Panc1 (cell line): ENCODE data around the gene STMP1. TPM values are rescaled to one million over a fixed set of nuclear protein-coding genes. Genes with fewer than 3 reads are reported as not detected.
A peak's percentile ranks its signal among the peaks of the same experiment; 100 is the strongest.

Source experiments
- ATAC-seq: fragments of 200-7000 bp; cut with Tn5 transposase; 2 replicates; pipeline ENCODE4 v1.9.1; 2020; ENCODE audit warnings: mild to moderate bottlenecking, moderate library complexity
- BruUV-seq: library from RNA; stranded (reverse); fragments of 400-500 nt; replicated peaks from 2 replicates; lab custom pipeline; 2021; lab: Mats Ljungman, UMichigan
- CTCF ChIA-PET: fragments of 300-600 bp; sonication (Branson Sonifier 250); formaldehyde crosslinking; loops from one replicate; lab custom pipeline; 2022; ENCODE audit warnings: antibody characterized with exemption; lab: Charles Lee
- POLR2A ChIA-PET: fragments of 300-600 bp; sonication (Branson Sonifier 250); formaldehyde crosslinking; loops from one replicate; lab custom pipeline; 2022; ENCODE audit warnings: antibody characterized with exemption; lab: Charles Lee
- DNase-seq: peaks from one replicate; pipeline ENCODE4 v3.0.0-alpha.2; 2010; ENCODE audit warnings: low read depth, low spot score
- H3K27ac ChIP-seq: 2 replicates; pipeline ENCODE4 v1.5.1; 2011; ENCODE audit warnings: mild to moderate bottlenecking, low read length, inconsistent platforms
- H3K27me3 ChIP-seq: fragments of 200-500 bp; sonication (Bioruptor generic); 2 replicates; pipeline ENCODE4 v1.6.0; 2014; ENCODE audit warnings: low read length, inconsistent platforms; ENCODE audit not compliant: control insufficient read depth, insufficient read depth
- H3K36me3 ChIP-seq: fragments of 200-500 bp; sonication (Bioruptor generic); 2 replicates; pipeline ENCODE4 v1.5.1; 2014; ENCODE audit warnings: inconsistent platforms, mild to moderate bottlenecking, low read length, moderate library complexity; ENCODE audit not compliant: control insufficient read depth, insufficient read depth
- H3K4me1 ChIP-seq: 2 replicates; pipeline ENCODE4 v1.5.1; 2011; ENCODE audit warnings: inconsistent platforms, mild to moderate bottlenecking, low read length, moderate library complexity; ENCODE audit not compliant: control insufficient read depth, insufficient read depth
- H3K4me3 ChIP-seq, 2 experiments: 2 replicates each; pipeline ENCODE4 v1.5.1; 2011 to 2012; ENCODE audit warnings: low read depth in 2 of 2, low read length in 2 of 2, mild to moderate bottlenecking in 2 of 2, inconsistent platforms in 1 of 2, moderate library complexity in 1 of 2
- H3K9me3 ChIP-seq: fragments of 200-500 bp; sonication (Bioruptor generic); 2 replicates; pipeline ENCODE4 v1.5.1; 2014; ENCODE audit warnings: low read depth, mild to moderate bottlenecking, inconsistent platforms, low read length, moderate library complexity; ENCODE audit not compliant: control insufficient read depth, insufficient read depth
- CTCF ChIP-seq: fragments of 450-650 bp; IDR thresholded peaks from 2 replicates; pipeline ENCODE4 v1.5.1; 2017; ENCODE audit warnings: mild to moderate bottlenecking
- POLR2AphosphoS5 ChIP-seq: IDR thresholded peaks from 2 replicates; pipeline ENCODE4 v1.6.1; 2012; ENCODE audit warnings: mild to moderate bottlenecking, low read depth, low read length, moderate library complexity
- REST ChIP-seq, 2 experiments: IDR thresholded peaks; 2 replicates each; pipeline ENCODE4 v1.6.1; 2011 to 2012; ENCODE audit warnings: low read depth in 2 of 2, control low read depth in 1 of 2, low read length in 1 of 2, mild to moderate bottlenecking in 1 of 2, moderate library complexity in 1 of 2; ENCODE audit not compliant: insufficient read depth in 1 of 2
- SIN3A ChIP-seq: IDR thresholded peaks from 2 replicates; pipeline ENCODE4 v1.6.1; 2012; ENCODE audit warnings: low read depth, mild to moderate bottlenecking, low read length, moderate library complexity, borderline replicate concordance; ENCODE audit not compliant: insufficient read depth
- TCF7L2 ChIP-seq: IDR thresholded peaks from 2 replicates; pipeline ENCODE4 v1.6.1; 2011; ENCODE audit warnings: mild to moderate bottlenecking, low read depth, low read length, inconsistent platforms
- in situ Hi-C: cut with HindIII; loops from 2 replicates; pipeline ENCODE4 v1.10.0; 2016; ENCODE audit warnings: low sequenced_read_pairs, low pct_unique_long_range_greater_than_20kb
- intact Hi-C: fragments of 100-400 bp; cut with micrococcal nuclease; formaldehyde crosslinking; loops from one replicate; pipeline ENCODE4 v1.10.0; 2022; ENCODE audit not compliant: unreplicated experiment
- total RNA-seq: library from RNA; stranded (reverse); gene quantifications from one replicate; pipeline ENCODE4 v1.2.1, GENCODE V29; 2021; ENCODE audit not compliant: unreplicated experiment

Gene STMP1
- total RNA-seq, 1 experiment from 2014 or later, result 29.5 TPM

DNA sequence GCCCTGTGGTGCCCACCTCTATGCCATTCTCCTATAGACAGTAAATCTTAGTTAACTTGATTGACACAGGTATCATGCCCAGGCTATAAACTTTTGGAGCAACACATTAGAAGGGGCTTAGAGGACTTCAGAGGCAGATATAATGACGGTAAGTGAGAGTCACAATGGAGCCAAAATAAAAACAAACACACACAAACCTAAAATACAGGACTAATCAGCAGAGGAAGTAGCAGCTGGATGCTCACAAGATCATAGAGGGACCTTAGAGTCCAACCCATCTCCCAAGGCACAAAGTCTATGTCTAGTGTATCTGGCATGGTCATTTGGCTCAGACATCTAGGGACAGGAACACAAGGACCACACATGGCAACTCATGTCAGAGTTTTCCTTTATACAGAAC is 53.4 kb downstream of the STMP1 start:
- peaks cover 20% of the 10 kb centered on the region; the same call in 1 of the 2 replicates for H3K4me1 ChIP-seq
- no peak for DNase-seq
- no peaks in the 10 kb centered on the region for H3K36me3 ChIP-seq
- ATAC-seq, result no peak
- peak overlapping the region; percentile 52; the same call in 1 of the 2 replicates for H3K27ac ChIP-seq
- in situ Hi-C loops (no loop called here), intact Hi-C loops (no loop called here)
- ChIA-PET CTCF (no interaction called here), POLR2A (no interaction called here)
- no TSS peak for BruUV-seq
- H3K4me3 ChIP-seq, result no peak overlapping the region
- H3K9me3 ChIP-seq, result no peaks in the 10 kb centered on the region
- H3K27me3 ChIP-seq, result no peaks in the 10 kb centered on the region
- TF ChIP-seq TCF7L2, result no peak
- no peak for TF ChIP-seq CTCF
- no peak for TF ChIP-seq SIN3A
- no peak for TF ChIP-seq POLR2AphosphoS5
- TF ChIP-seq REST (IDR thresholded peaks at IDR 0.05; ENCODE audit: insufficient read depth in 1 of 2, low read depth in 2 of 2, low read length in 1 of 2), result no peak

- BruUV-seq, result no TSS peak
- CTCF ChIA-PET, result no interaction called here
These were observed 54.4 kb downstream of the STMP1 start for GRCh38 chr7:135716677-135717238.

More at GRCh38 chr7:135716677-135717238, 54.4 kb downstream of the STMP1 start:
- Histone ChIP-seq H3K4me1 (peaks cover 20% of the 10 kb centered on the region; the same call in 1 of the 2 replicates), H3K36me3 (no peaks in the 10 kb centered on the region), H3K27ac (no peak overlapping the region), H3K9me3 (no peaks in the 10 kb centered on the region), H3K27me3 (no peaks in the 10 kb centered on the region), H3K4me3 (no peak overlapping the region)
- DNase-seq, result no peak
- intact Hi-C loops, result no loop called here
- peak; percentile 59 for ATAC-seq
- POLR2A ChIA-PET, result no interaction called here
- TF ChIP-seq TCF7L2 (peak; percentile 61; the same call in 1 of the 2 replicates), POLR2AphosphoS5 (peak; percentile 57; the same call in 1 of the 2 replicates), CTCF (no peak), REST (IDR thresholded peaks at IDR 0.05; ENCODE audit: insufficient read depth in 1 of 2, low read depth in 2 of 2, low read length in 1 of 2) (no peak), SIN3A (no peak)
- in situ Hi-C loops, result no loop called here
